T-helper 2 cell treated with Interferon-gamma antibody and Interleukin-4, amounts not matched to agents 5 μg/mL and 100 μg/mL, for 36 hours (primary cell): ENCODE results near the gene CXCR4.
"Not testable (repeated sequence)": the region's sequence is repeated elsewhere in the genome, so short reads cannot be mapped to it uniquely, and the experiment has no call there.

Experiments
- DNase-seq: peaks from one replicate; pipeline ENCODE4 v3.0.0; 2021; ENCODE audit warnings: low spot score
- H3K27ac Mint-ChIP-seq: one replicate; pipeline ENCODE4 v1.8.0; 2021; ENCODE audit warnings: mild to moderate bottlenecking, mixed read lengths
- H3K27me3 Mint-ChIP-seq: one replicate; pipeline ENCODE4 v1.8.0; 2021; ENCODE audit warnings: low read depth, mixed read lengths
- H3K36me3 Mint-ChIP-seq: one replicate; pipeline ENCODE4 v1.8.0; 2021; ENCODE audit warnings: low read depth, mixed read lengths
- H3K4me1 Mint-ChIP-seq: one replicate; pipeline ENCODE4 v1.8.0; 2021; ENCODE audit warnings: low read depth, mixed read lengths
- H3K4me3 Mint-ChIP-seq: one replicate; pipeline ENCODE4 v1.8.0; 2022; ENCODE audit warnings: mild to moderate bottlenecking, moderate library complexity, mixed read lengths
- H3K9me3 Mint-ChIP-seq: one replicate; pipeline ENCODE4 v1.8.0; 2021; ENCODE audit warnings: mixed read lengths

CXCR4 gene

GRCh38 chr2:136087901-136088460 is 30.0 kb downstream of the CXCR4 start:
- H3K27ac Mint-ChIP-seq, H3K9me3 Mint-ChIP-seq, H3K27me3 Mint-ChIP-seq, H3K36me3 Mint-ChIP-seq, H3K4me3 Mint-ChIP-seq, DNase-seq: not testable (repeated sequence)
- peaks cover 28% of the 10 kb centered on the region for H3K4me1 Mint-ChIP-seq

- H3K36me3 Mint-ChIP-seq: no peaks in the 10 kb centered on the region
- no peak overlapping the region for H3K4me3 Mint-ChIP-seq
- no peak for DNase-seq
- H3K4me1 Mint-ChIP-seq: peaks cover 13% of the 10 kb centered on the region
- H3K9me3 Mint-ChIP-seq: no peaks in the 10 kb centered on the region
- no peak overlapping the region for H3K27ac Mint-ChIP-seq
- no peaks in the 10 kb centered on the region for H3K27me3 Mint-ChIP-seq
Observed at GRCh38 chr2:136086253-136087016, 31.5 kb downstream of the CXCR4 start.

- Mint-ChIP-seq H3K4me3 (no peak overlapping the region), H3K27me3 (no peaks in the 10 kb centered on the region), H3K36me3 (no peaks in the 10 kb centered on the region), H3K27ac (no peak overlapping the region), H3K4me1 (peaks cover 10% of the 10 kb centered on the region), H3K9me3 (no peaks in the 10 kb centered on the region)
- DNase-seq: no peak
Observed at GRCh38 chr2:136085453-136086209, 32.3 kb downstream of the CXCR4 start.

GRCh38 chr2:136081582-136082210 is 36.3 kb downstream of the CXCR4 start:
- peaks cover 8% of the 10 kb centered on the region for H3K4me1 Mint-ChIP-seq
- H3K9me3 Mint-ChIP-seq: peaks cover 10% of the 10 kb centered on the region
- H3K27me3 Mint-ChIP-seq: no peaks in the 10 kb centered on the region
- H3K4me3 Mint-ChIP-seq: no peak overlapping the region
- H3K27ac Mint-ChIP-seq: no peak overlapping the region
- DNase-seq: no peak
- peaks cover 7% of the 10 kb centered on the region for H3K36me3 Mint-ChIP-seq

GRCh38 chr2:136080114-136080513 is 37.8 kb downstream of the CXCR4 start:
- H3K36me3 Mint-ChIP-seq: peaks cover 8% of the 10 kb centered on the region
- H3K4me1 Mint-ChIP-seq: peaks cover 8% of the 10 kb centered on the region
- H3K4me3 Mint-ChIP-seq: no peak overlapping the region
- H3K9me3 Mint-ChIP-seq: peaks cover 15% of the 10 kb centered on the region
- no peaks in the 10 kb centered on the region for H3K27me3 Mint-ChIP-seq
- DNase-seq: no peak
- H3K27ac Mint-ChIP-seq: no peak overlapping the region

GRCh38 chr2:136077107-136077506 is 40.8 kb downstream of the CXCR4 start:
- Mint-ChIP-seq H3K4me3 (no peak overlapping the region), H3K27ac (no peak overlapping the region), H3K27me3 (no peaks in the 10 kb centered on the region)

GRCh38 chr2:136075476-136075875 is 42.5 kb downstream of the CXCR4 start:
- DNase-seq: no peak
- H3K4me1 Mint-ChIP-seq: peaks cover 13% of the 10 kb centered on the region
- H3K27me3 Mint-ChIP-seq: no peaks in the 10 kb centered on the region
- no peak overlapping the region for H3K4me3 Mint-ChIP-seq
- peaks cover 22% of the 10 kb centered on the region for H3K36me3 Mint-ChIP-seq
- H3K9me3 Mint-ChIP-seq: peaks cover 40% of the 10 kb centered on the region
- no peak overlapping the region for H3K27ac Mint-ChIP-seq

More at GRCh38 chr2:136077107-136077506, 40.8 kb downstream of the CXCR4 start:
- Mint-ChIP-seq H3K36me3 (peaks cover 13% of the 10 kb centered on the region), H3K9me3 (peaks cover 24% of the 10 kb centered on the region), H3K4me1 (peaks cover 8% of the 10 kb centered on the region)
- no peak for DNase-seq

GRCh38 chr2:136072621-136073020 is 45.3 kb downstream of the CXCR4 start:
- Mint-ChIP-seq H3K4me1 (peaks cover 26% of the 10 kb centered on the region), H3K9me3 (peaks cover 37% of the 10 kb centered on the region), H3K27me3 (no peaks in the 10 kb centered on the region), H3K27ac (no peak overlapping the region), H3K4me3 (no peak overlapping the region), H3K36me3 (peaks cover 20% of the 10 kb centered on the region)
- DNase-seq: no peak

GRCh38 chr2:136071887-136072286 is 46.1 kb downstream of the CXCR4 start:
- H3K27me3 Mint-ChIP-seq, H3K27ac Mint-ChIP-seq, DNase-seq, H3K4me3 Mint-ChIP-seq: not testable (repeated sequence)
- Mint-ChIP-seq H3K36me3 (peaks cover 18% of the 10 kb centered on the region), H3K9me3 (peaks cover 31% of the 10 kb centered on the region), H3K4me1 (peaks cover 28% of the 10 kb centered on the region)

GRCh38 chr2:136070913-136071312 is 47.0 kb downstream of the CXCR4 start:
- peaks cover 26% of the 10 kb centered on the region for H3K9me3 Mint-ChIP-seq
- H3K27me3 Mint-ChIP-seq: no peaks in the 10 kb centered on the region
- no peak overlapping the region for H3K27ac Mint-ChIP-seq
- DNase-seq: no peak
- H3K4me3 Mint-ChIP-seq: no peak overlapping the region
- H3K4me1 Mint-ChIP-seq: peaks cover 30% of the 10 kb centered on the region
- peaks cover 16% of the 10 kb centered on the region for H3K36me3 Mint-ChIP-seq

GRCh38 chr2:136069773-136070172 is 48.2 kb downstream of the CXCR4 start:
- peaks cover 16% of the 10 kb centered on the region for H3K36me3 Mint-ChIP-seq
- H3K27ac Mint-ChIP-seq: no peak overlapping the region

GRCh38 chr2:136068581-136069227 is 49.2 kb downstream of the CXCR4 start:
- DNase-seq: no peak
- Mint-ChIP-seq H3K27ac (peak overlapping the region; percentile 76), H3K4me1 (peaks cover 45% of the 10 kb centered on the region), H3K27me3 (no peaks in the 10 kb centered on the region), H3K36me3 (peaks cover 16% of the 10 kb centered on the region), H3K4me3 (peak overlapping the region; percentile 71), H3K9me3 (peaks cover 24% of the 10 kb centered on the region)

More at GRCh38 chr2:136069773-136070172, 48.2 kb downstream of the CXCR4 start:
- Mint-ChIP-seq H3K4me3 (no peak overlapping the region), H3K27me3 (no peaks in the 10 kb centered on the region), H3K4me1 (peaks cover 39% of the 10 kb centered on the region), H3K9me3 (peaks cover 26% of the 10 kb centered on the region)
- no peak for DNase-seq

- no peak for DNase-seq
- Mint-ChIP-seq H3K27ac (peak overlapping the region; percentile 76), H3K36me3 (peaks cover 15% of the 10 kb centered on the region), H3K4me3 (peak overlapping the region; percentile 71), H3K9me3 (peaks cover 21% of the 10 kb centered on the region), H3K27me3 (no peaks in the 10 kb centered on the region), H3K4me1 (peaks cover 48% of the 10 kb centered on the region)
Observed at GRCh38 chr2:136067897-136068580, 49.9 kb downstream of the CXCR4 start.
